Activated CD4-positive, alpha-beta T cell treated with anti-CD3 and anti-CD28 coated beads, Interleukin-10, Interleukin-2, amounts not matched to agents 100 ng/mL and 50 ng/mL, durations not matched to agents 16 hours and 8 hours (primary cell): ENCODE results near the gene ITGAD.
A peak's percentile ranks its signal among the peaks of the same experiment; 100 is the strongest.
"Not testable (repeated sequence)": the region's sequence is repeated elsewhere in the genome, so short reads cannot be mapped to it uniquely, and the experiment has no call there.

Experiments used
- DNase-seq: peaks from one replicate; pipeline ENCODE4 v3.0.0-alpha.2; 2020

Gene ITGAD

DNA sequence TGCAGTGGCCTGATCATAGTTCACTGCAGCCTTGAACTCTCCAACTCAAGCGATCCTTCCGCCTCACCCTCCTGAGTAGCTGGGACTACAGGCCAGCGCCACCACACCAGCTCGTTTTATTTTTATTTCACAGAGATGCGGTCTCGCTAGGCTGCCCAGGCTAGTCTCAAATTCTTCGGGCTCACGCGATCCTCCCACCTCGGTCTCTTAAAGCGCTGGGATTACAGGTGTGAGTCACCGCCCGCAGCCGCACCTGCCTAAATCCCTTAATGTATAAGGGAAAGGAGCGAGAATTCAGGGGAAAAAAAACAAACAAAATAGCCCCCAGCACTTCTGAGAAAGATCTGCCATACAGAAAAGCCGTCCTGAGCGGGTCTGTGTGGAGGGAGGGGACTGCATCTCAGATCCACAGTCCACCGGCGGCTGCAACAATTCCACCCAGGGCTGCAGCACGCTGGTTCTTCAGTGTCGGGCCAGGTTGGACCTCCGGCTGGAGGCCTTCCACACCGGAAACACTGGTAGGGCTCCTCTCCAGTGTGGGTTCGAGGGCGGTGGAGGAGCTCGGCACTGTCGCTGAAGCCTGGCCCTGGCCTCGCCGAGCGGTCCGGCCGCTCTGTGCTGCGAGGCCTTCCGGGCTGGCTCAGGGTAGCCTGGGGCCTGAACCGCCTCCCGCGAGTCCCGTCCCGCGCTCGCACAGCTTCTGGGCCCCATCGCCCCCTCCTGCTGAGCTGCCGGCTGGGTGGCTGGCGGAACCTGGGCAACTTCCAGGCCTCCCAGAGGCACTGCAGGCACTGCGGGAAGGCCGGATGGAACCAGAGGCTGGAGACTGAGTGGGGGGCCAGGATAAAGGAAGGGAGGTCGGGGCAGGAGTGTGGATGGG is 42.4 kb downstream of the ITGAD start:
- DNase-seq, result no peak

DNA sequence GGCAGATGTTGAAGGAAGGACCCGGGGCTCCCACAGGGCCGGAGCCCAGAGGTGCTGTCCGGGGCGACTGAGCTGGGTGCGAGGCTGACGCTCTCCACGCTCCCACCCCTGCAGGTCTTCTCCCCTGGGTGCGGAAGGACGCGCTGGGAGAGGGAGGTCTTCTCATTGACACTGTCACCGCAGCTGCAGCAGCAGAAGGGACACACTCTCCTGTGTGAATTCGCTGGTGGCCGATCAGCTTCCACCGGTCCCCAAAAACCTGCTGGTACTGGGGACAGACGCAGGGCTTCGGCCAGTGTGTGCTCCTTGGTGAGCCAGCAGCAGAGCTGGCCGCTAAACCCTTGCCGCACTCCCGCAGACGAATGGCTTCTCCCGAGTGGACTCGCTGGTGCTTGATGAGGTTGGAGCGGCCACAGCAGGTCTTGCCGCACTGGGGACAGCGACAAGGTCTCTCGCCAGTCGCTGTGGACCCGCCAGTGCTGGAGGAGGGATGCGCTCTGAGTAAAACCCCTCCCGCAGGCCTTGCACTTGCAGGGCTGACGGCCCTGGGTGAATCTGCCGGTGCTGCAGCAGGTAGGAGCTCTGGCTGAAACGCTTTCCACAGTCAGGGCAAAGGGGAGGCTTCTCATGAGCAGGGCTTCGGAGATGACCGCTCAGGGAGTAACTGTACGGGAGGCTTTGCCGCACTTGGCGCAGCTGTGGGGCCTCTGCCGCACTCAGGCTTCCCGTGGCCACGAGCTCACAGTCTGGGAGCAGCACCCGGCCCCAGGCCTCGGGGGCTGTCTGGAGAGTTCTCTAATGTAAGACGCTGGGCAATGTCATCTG is 43.3 kb downstream of the ITGAD start:
- no peak for DNase-seq

DNA sequence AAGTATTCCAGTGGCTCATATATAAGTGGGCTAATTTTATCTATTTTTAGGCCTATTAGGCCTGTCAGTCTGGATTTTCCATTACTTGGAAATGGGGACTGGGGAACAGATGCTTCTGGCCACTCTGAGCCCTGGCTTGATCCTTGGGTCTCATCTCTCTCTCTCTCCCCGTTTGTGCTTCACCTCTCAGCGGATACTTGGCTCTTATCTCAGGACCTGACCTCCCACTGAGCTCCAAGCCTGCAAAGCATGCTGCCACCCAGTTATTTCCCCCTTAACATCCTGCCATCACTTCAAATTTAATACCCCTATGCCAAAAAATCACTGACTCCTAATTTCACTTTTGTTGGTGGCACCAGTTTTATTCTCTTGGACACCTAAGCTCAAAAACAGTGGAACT is 45.3 kb downstream of the ITGAD start:
- DNase-seq, result no peak

DNA sequence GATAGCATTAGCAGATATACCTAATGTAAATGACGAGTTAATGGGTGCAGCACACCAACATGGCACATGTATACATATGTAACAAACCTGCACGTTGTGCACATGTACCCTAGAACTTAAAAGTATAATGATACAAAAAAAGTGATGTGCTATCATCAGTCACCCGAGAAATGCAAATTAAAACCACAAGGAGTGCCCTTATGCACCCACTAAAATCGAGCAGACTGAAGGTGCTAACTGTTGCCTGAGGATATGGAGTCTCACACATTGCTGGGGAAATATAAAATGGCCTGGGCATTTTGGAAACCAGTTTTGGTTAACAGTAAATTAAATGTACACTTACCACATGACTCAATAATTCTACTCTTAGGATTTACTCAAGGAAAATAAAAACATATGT is 45.9 kb downstream of the ITGAD start:
- DNase-seq, result not testable (repeated sequence)

DNA sequence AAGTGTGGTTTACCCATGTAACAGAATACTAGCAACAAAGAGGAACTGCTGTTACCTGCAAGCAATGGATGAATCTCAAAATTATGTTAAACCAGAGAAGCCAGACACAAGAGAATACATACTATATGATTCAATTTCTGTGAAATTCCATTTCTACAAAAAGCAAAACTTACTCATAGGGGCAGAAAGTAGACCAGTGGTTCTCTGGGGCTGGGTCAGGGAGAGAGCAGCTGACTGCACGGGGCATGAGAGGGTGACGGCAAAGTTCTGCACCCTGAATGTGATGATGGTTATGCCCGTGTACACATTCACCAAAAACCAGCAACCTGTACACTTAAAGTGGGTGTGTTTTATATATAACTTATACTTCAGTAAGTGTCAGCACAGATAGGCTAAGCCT is 46.4 kb downstream of the ITGAD start:
- DNase-seq, result no peak

DNA sequence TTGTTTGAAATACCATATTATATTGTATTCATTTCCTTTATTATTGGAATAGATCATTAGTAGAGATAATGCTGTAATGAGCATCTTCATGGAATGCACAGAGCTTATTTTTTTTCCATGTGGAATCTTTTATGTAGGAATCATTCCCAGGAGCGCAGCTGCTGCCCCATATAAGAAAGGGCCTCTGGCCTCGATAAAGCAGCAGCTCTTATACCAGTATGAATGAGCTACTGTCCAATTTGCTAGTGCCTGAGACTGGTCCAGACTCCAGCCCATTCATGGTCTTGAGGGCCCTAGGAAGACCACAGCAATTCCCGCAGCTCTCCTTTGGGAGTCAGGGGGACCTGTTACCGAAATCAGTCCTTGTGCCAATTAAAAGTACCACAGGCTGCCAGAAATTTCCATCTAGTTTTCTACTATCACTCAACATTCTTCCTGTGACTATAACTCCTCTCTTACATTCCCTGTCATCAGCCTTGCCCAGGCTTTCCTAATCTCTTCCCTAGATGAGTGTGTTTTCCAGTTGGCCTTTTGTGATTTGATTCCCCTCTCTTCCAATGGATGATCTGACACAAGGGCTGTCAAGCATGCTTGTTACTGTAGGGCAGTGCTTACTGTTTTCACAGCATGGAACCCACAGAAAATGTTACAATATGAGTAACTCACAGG is 47.5 kb downstream of the ITGAD start:
- DNase-seq, result peak; percentile 16

DNA sequence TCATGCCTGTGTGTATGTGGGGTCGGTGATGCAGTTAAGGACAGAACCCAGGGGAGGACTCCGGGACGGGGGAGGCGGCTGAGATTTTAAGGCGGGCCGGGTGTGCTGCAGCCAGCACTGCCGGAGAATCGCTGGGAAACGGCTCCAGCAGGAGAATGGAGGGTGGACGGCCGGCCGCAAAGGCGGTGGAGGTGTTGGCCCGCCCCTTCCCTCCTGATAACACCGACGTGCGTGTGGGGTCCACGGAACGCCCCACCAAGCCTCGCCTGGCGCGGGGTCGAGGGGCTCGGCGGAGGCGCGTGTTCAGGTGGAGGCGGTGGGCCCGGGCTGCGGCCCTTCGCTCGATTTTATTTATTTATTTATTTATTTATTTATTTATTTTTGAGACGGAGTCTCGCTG is 48.8 kb downstream of the ITGAD start:
- DNase-seq, result no peak

DNA sequence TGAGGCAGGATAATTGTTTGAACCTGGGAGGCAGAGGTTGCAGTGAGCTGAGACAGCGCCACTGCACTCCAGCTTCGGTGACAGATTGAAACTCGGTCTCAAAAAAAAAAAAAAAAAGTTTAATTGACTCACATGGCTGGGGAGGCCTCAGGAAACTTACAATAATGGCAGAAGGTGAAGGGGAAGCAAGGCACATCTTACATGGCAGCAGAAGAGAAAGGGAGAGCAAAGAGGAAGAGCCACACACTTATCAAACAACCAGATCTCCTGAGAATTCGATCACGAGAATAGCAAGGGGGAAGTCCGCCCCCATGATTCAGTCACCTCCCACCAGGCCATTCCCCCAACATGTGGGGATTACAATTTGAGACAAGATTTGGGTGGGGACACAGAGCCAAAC is 52.8 kb downstream of the ITGAD start:
- DNase-seq, result not testable (repeated sequence)

DNA sequence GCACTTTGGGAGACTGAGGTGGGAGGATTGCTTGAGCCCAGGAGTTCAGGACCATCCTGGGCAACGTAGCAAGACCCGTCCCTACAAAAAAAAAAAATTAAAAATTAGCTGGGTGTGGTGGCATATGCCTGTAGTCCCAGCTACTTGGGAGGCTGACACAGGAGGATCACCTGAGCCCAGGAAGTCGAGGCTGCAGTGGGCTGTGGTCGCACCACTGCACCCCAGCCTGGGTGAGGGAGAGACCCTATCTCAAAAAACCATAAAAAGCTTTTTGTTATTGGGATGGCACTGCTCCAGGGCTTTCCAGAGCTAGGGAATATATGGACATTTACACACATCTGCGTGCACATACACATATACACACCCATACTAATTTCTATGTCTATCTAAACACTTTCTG is 58.1 kb downstream of the ITGAD start:
- no peak for DNase-seq

DNA sequence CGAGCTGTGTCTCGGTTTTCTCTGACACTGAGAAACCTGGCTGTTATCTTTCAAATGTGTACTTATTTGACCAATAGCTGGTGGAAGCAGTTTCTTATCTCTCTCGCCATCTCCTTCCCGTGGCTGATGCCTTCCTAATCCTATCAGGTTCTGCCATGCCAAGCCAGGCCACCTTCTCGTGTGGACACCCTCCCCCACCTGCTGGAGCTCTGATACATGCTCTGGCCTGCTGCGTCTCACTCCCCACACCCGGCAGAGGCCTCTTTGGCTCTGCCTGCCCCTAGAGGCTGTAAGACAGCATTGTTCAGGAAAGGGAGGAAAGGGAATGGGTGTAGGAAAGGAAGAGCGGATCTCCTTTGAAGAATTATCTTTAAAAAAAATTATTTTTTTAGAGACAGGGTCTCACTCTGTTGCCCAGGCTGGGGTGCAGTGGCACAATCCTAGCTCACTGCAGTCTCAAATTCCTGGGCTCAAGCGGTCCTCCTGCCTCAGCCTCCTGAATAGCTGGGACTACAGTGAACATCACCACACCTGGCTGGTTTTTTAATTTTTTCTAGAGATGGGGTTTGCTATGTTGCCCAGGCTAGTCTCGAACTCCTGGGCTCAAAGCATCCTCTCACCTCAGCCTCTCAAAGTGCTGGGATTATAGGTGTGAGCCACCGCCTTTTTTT is 58.7 kb downstream of the ITGAD start:
- DNase-seq, result peak; percentile 30

DNA sequence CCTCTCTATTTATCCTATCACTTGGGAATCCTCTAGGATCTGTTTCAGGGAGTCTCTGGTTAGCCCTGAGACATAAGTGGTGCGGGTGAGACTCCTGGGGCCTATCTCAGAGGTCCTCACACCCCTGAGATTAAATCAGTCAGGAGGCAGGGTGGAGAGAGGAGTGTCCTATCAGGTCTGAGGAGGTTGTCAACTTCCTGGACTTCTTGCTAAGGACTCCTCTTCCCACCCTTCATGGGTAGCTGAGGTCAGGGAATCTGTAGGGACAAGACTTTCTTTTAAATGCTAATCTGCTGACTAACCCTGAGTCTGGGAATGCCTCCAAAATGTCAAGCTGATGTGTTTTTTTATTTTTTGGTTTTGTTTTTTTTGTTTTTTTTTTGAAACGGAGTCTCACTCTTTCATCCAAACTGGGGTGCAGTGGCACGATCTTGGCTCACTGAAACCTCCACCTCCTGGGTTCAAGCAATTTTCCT is 59.5 kb downstream of the ITGAD start:
- no peak for DNase-seq

DNA sequence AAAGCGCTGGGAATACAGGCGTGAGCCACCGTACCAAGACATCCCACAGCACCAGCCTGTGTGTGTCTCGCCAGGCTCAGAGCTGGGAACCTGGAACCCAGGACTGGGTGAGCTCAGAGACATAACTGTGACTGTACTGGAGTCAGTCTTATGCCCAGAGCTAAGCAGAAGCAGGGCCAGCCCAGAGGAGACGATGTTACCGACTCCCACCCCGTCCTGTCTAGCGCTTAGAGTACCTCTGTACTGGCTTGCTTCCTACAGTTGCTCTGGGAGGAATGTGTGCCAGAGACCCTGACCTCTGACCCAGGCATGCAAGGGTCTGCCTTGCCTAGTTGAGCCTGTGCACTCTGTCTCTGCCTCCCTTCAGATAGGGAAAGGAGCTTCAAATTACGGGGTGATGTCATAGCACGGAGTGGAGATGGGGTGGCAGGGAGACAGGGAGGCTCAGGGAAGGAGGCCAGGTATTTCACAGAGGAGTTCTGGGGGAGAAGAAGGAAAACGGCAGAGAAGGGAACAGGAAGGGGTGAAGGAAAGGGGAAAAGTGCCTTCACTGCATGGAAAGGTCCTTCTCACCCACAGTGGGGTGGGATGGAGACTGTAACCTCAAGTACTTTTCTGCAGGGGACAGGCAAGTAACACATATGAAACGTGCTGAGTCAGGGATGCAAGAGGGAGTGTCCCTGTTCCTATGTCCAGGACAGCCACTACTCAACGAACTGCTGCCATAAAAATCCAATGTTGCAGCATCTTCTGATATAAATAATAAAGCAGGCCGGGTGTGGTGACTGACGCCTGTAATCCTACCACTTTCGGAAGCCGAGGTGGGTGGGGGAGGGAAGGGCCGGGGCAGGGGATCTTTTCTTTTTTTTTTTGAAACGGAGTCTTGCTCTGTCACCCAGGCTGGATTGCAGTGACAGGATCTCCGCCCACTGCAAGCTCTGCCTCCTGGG is 60.4 kb downstream of the ITGAD start:
- DNase-seq, result no peak

DNA sequence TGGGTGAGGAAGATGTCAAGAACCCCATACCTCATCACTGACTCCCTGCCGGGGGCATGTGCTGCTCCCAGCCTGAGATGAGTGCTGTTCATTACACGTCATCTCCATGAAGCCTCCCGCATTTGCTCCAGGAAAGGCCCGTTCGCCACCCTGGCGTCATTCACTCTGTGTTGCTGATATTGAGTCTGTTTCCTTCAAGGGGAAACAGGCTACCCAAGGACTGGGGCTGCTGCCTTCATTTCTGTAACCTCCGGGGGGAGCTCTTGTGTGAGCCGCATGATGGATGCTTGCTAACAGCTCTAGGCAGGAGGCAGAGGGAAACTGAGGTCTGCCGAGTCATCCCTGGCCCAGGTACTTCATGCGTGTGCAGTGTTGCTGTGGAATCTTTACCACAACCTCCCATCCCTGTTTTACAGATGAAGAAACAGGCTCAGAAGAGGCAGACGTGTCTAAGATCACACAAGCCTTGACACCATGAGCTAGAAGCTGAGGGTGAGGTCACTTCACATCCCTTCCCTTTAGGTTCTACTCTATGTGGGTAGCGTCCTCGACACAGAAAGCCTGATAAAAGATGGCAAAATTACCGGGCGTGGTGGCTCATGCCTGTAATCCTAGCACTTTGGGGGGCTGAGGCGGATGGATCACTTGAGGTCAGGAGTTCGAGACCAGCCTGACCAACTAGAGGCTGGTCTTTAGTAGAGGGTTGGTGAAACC is 62.6 kb downstream of the ITGAD start:
- peak; percentile 56 for DNase-seq

DNA sequence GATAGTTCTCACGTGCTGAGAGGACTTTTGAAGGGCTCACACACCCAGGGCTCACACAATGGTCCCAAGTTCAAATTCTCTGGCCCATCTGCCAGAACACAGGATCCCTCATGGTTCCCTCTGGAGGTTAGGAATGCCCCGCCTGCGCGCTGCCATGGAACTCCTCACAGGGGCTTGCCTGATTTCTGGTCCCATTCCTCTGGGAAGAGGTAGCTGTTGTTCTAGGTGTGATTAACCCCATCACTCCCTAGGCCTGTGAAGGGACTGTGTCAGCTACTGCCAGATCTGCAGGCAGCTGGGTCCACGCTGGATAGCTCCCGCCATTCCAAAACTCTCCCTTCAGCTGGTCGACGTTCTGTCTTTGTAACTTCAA is 63.8 kb downstream of the ITGAD start:
- DNase-seq, result no peak

DNA sequence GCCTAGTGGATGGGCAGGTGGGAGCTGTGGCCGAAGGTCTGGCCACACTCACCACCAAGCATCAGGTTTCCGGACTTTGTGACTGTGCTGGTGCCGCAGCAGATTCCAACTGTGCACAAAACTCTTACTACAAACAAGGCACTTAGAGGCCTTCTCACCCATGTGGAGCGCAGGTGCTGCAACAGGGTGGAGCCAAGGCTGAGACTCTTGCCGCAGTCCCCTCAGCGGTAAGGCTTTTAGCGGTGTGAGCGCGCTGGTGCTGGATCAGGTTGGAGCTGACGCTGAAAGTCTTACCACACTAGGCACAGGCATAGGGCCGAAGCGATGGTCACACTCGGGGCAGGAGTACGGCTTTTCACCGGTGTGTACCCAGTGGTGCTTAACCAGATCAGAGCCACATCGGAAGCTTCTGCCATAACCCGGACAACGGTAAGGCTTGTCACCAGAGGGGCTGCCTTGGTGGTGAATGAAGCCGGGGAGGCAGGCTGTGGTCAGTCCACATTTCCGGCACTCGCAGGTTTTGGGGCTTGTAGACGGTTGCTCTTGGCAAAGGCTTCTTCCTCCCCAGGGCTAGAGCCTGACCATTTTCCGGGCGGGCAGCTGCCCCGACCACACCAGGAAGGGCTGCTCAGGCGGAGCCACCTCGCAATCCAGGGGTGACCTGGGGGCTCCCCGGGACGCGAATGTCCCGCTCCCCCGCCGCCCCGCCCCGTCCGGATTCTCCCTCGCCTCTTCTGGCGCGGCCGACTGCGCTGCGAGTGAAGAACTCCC is 65.1 kb downstream of the ITGAD start:
- DNase-seq, result peak; percentile 75

DNA sequence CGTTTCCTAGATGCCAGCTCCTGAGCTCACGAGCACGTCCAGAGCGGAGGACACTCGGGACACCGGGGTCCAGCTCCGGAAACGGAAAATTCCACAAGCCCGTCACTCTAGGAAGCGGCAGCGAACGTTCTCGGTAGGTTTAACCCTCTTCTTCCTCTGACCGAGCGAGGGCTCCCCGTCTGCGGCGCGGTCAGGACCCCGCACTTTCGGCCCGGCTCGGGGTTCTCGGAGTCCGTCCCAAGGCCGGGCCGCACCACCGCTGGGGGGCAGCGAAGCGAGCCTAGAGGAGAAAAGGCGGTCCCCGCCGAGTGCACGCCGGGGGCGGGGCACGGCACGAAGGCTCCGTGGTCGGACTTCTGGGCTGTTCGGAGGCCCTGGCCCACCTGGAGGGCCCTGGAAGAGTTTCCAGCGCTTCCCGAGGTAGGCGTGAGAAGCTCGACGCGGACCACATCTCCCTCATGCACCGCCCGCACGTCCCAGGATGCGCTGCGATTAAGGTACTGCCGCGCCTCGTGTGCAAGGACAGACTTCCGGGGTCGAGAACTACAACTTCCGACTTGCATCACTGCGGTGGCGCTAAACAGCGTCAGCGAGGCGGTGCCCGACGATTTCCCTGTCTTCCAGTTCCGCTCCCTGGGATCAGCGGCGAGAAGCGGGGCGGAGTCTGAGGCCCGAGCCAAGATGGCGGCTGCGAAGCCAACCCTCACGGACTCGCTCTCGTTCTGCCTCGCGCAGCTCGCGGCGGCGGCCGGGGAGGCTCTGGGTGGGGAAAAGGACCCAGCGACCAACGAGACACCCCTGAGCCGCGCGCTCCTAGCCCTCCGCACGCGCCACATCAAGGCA is 65.9 kb downstream of the ITGAD start, which contains the start of gene ARMC5:
TSS of gene ARMC5 (plus strand) at position 658 of the 843 bp plus-strand sequence. CDS start at position 682, 24 bp downstream.
- peak; percentile 98 for DNase-seq

DNA sequence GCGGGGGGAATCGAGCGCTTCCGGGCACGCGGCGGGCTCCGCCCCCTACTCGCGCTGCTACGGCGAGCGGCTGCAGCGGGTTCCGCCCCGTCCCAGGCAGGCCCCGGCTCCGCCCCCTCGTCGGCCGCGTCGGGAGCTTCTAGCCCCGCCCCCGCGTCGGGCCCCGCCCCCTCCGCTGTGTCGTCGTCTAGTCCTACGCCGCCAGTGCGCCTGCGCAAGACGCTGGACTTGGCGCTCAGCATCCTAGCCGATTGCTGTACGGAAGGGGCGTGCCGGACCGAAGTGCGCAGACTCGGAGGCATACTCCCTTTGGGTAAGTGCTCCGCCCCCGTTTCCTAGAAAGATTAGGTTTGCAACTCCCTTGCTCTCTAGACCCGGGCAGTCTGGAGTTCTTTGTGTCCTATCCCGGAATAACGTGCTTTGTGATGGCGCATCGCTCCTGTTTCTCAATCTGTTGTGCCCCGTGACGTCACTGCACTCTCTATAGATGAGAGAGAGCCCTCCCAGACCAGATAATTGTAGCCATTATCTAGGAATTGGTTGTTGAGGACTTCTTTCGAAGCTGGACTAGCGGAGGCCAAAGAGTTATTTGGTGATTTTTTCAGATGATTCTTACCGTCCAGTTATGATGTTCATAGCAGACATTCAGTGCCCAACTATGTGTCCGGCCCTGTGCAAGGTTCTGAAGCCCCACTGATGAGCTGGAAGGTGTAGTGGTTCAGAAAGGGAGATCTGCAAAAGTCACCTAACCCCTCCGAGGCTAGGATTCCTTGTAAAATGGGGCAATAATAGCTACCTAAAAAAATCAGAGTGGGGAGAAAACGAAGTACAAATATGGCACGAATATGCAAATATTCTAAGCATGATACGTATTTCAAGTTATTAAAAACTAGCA is 66.8 kb downstream of the ITGAD start:
- peak; percentile 100 for DNase-seq

DNA sequence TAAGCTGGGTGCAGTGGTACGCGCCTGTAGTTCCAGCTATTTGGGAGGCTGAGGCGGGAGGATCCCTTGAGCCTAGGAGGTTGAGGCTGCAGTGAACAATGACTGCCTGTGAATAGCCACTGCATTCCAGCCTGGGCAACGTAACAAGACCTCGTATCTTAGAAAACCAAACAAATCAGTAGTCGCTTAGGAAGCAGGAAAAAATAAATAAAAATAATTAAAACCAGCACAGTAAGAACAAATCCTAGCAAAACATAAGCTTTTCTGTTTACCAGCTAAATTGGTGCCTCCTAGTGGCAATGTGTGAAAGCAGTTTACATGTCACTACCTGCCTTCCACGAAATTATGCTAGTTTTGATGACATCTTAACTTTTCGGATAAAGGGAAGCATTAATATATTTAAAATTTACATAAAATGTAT is 67.5 kb downstream of the ITGAD start:
- DNase-seq, result peak; percentile 56
